Breast epithelium (tissue), 3 donors: ENCODE data around the gene GMCL1.

Source experiments
- CTCF ChIP-seq, 3 donors: fragments of 450-650 bp; IDR thresholded peaks; one replicate each; pipeline ENCODE4 v1.5.1; 2016 to 2017; ENCODE audit warnings: antibody characterized with exemption in 3 of 3, mild to moderate bottlenecking in 3 of 3, moderate library complexity in 3 of 3
- POLR2A ChIP-seq: fragments of 450-650 bp; IDR thresholded peaks from one replicate; pipeline ENCODE4 v1.6.1; 2016; ENCODE audit warnings: antibody characterized with exemption, mild to moderate bottlenecking, moderate library complexity
- POLR2AphosphoS5 ChIP-seq, 3 donors: sonication (generic); formaldehyde crosslinking; IDR thresholded peaks; one replicate each; pipeline ENCODE4 v1.6.1; 2017; ENCODE audit warnings: antibody characterized with exemption in 3 of 3

- no peak for TF ChIP-seq CTCF (IDR thresholded peaks at IDR 0.05)
- TF ChIP-seq POLR2AphosphoS5 (IDR thresholded peaks at IDR 0.05), result no peak
- no peak for TF ChIP-seq POLR2A
These were observed 13.7 kb upstream of the GMCL1 start for GRCh38 chr2:69815717-69816116.
